Measurements from ENCODE around the gene POU6F2. TPM values are rescaled to one million over a fixed set of nuclear protein-coding genes. Genes with fewer than 3 reads are reported as not detected.
A peak's percentile ranks its signal among the peaks of the same experiment; 100 is the strongest.
"Not testable (repeated sequence)": the region's sequence is repeated elsewhere in the genome, so short reads cannot be mapped to it uniquely, and the experiment has no call there.

Gene POU6F2
- total RNA-seq, 1 experiment from 2014 or later, result 1.4 TPM

DNA sequence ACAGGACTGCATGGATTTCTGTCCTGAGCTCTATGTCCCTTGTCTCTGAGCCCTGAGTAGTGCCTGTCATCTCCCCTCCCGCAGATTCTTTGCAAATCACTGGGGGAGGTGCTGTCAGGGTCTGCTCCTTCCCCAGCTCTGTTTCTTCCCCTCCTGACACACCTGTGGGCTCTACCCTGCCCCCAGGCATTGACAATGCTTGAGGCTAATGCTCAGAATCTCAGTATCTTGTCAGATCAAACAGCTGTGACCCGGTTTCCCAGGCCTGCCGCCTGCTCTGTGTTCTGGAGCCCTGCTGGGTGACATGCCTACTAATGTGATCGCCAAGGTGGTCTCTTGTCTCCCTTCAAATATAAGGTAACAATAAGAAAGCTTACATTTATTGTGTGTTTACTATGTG lies 209.0 kb downstream of the POU6F2 start:
- no peak for DNase-seq (ENCODE audit: low read depth)

DNA sequence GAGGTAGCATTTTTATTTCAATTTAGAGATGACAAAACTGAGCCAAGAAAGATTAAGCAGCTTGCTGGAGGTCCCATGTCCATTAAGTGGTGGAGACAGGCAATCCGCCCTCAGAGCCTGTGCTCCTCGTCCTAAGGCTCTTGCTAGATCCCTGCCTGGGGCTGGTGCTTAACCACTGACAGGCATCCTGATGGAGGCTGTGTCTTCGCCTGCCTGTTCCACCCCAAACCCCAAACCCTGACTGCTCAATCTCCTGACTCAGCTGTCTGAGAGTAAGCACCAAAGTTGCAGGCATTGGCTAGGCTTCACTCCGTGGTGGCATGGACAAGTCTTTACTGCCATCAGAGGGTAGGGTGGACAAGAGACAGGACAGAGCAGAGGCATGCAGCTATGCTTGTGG lies 209.4 kb downstream of the POU6F2 start:
- DNase-seq (ENCODE audit: low read depth), result no peak

DNA sequence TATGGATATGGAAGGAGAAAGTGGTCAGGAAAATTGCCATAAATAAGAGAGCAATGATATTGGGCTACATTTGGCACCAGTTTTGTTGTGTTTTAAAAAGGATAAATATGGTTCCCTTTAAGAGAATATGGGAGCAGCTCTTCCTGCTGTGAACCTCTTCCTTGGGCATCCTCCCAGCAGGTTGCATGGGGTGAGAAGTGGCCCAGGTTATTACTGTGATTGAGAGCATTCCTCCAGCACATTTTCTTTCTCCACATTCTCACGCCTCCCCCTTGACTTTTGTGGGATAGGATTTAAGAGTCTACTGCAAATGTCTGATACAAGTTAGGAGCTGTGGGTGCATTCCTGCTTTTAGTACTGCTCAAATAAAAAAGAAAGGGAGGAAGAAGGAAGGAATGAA lies 214.8 kb downstream of the POU6F2 start:
- DNase-seq (ENCODE audit: low read depth), result no peak

DNA sequence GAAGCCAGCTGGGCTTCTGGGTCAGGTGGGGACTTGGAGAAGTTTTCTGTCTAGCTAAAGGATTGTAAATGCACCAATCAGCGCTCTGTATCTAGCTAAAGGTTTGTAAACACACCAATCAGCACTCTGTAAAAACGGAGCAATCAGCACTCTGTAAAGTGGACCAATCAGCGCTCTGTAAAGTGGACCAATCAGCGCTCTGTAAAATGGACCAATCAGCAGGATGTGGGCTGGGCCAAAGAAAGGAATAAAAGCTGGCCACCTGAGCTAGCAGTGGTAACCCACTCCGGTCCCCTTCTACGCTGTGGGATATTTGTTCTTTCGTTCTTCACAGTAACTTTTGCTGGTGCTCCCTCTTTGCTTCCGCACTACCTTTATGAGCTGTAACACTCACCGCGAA lies 216.7 kb downstream of the POU6F2 start:
- DNase-seq (ENCODE audit: low read depth), result not testable (repeated sequence)

DNA sequence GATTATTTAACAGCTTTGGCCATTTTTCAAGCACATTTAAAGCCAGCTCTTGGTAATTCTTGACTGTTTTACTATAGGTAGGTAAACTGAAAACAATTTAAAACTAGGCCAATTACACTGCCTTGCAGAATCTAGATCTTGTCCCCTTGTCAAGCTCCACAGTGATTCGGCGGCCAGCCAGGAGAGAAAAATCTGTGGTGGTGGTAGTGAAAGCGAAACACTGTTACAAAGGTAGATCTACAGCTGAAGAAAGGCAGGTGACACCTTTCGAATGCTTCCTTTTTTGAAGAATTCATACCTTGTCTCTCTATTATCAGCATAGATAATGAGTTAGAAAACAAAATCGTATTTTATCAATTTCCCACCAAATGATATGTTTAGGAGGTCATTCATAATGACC lies 218.3 kb downstream of the POU6F2 start:
- DNase-seq (ENCODE audit: low read depth), result no peak

DNA sequence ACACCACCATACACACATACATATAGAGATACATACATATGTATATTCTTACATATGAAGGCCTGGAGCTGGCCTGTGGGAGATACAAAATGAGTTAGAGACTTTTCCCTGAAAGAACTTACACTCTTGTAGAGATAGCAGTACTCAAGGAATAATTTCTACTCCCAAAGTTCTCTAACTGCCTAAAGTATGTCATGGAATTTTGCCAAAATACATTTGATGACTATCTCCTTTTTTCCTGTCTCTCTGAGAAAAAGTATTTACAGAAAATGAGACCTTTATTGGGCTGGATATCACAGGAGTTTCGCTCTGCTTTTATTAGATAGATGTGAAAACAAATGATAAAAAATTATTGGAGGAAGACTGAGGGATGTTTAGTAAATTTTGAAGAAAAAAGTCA lies 220.1 kb downstream of the POU6F2 start:
- DNase-seq (ENCODE audit: low read depth), result no peak

DNA sequence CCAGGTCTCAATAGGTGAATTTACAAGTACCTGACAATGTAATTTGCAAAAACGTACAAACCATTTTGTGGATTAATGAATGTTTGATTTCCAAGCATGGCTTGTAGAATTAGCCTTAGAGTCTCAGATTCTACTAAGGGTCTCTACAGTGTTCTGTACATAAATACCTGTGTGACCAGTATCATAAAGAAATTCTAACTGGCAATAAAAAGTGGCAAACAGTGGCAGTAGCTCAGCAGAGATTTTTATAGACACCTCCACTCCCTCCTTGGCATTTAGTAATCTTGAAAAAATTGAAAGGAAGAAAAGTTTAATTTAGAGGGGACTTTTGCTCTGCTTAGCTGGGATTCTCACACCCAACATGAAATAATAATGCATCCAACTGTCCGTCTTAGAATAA lies 220.8 kb downstream of the POU6F2 start:
- DNase-seq (ENCODE audit: low read depth), result no peak

DNA sequence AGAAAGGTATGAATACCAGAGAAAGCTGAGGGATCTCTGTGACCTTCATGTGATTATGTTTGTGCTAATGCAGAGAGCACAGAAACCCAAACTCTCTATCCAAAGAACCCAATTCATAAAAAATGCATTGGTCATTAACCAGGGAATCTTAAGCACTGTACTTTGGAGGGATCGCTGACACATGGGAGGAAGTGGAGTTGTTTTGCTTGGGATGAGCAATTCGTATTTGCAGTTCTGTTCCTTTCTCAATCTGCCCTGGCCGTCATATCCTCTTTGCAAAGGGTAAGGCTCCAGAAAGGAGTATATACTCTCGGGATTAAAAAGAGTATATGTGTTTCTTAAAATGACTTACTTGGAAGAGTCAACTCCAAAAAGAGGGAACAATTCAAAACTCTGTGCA lies 221.3 kb downstream of the POU6F2 start:
- DNase-seq (ENCODE audit: low read depth), result peak; percentile 60

DNA sequence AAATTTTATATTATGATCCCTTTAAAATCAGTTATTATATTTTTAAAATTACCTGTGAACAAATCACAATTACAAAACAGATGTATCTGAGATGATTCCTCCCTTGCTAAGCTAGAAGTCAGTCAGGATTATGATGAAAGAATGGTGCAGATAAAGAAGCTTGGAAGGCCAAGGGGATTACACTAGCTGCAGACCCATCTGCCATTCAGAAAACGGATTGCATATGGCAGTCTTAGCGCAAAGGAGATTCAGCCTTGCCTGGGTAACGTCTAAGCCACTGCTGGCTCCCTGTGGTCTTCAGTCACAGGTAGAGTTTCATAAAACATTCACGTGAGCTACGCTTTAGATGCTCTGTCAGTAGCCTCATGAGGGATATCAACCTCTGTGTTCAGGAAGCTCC lies 222.2 kb downstream of the POU6F2 start:
- DNase-seq (ENCODE audit: low read depth), result no peak

DNA sequence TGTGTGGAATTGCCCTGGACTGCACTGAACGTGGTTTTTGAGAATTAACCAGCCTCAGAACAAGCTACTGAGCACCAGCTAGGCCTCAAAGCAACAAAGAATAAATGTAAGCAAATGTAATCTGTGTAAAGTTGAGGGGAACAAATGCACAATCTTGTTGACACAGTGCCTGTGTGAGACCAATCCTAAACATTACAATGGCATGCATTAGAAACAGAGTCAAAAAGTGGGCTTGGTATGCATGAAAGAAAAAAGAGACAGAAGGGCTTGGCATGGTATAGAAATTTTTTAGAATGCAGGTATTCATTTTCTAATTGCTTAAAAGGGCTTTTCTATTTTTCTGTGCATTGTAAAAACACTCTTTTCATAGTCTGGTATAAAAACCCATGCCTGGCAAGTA lies 224.3 kb downstream of the POU6F2 start:
- DNase-seq (ENCODE audit: low read depth), result no peak

DNA sequence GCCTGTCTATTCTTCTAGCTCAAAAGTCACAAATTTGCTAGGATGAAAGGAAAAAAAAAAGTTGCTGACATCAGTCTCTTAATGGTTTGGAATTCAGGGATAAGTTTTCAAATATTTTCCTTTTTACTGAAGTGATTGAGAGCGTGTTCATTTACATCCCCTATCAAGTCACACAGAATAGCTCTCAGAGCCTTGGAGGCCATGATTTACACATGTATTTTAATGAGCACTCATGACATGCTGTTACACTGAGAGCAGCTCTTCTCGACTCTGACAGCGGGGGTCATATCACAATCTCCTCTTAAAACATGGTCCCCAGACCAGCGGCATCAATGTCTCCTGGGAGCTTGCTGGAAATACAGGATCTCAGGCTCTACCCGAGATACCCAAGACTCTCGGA lies 232.7 kb downstream of the POU6F2 start:
- DNase-seq (ENCODE audit: low read depth), result no peak

DNA sequence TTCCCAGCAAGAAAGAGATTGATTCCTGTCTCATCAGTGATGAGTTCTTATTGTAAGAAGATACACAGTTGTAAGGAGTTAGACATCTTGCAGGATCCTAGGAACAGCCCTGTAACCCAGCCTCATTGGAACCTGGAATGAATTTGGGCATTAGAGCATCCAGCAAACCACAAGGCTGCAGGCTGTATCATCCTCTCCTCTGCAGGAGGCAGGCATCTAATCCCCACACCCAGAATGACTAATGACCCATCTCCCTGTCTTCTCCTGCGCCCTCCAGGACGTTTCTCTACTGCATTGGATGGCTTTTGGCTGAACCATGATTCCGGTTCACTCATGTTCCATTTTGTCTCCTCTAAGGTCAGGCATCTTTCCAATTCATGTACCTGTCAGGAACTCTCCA lies 233.9 kb downstream of the POU6F2 start:
- DNase-seq (ENCODE audit: low read depth), result peak; percentile 17

DNA sequence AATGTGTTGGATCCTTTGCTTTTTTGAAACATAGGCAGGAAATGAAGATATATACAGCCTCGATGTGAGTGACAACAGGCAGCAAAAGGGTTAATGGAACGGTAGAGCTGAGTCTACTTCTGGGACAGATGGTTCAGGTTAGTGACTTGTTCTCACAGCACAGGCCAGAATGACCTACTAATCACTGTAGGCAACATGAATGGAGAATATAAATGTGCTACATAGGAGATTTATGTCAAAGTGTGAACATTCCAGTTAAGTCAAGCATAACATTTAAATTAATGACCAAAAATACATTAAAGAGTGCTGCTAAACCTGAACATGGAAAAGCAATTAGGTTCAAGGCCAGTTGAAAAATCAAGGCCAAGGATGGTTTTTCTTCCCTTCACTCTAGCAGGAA lies 235.2 kb downstream of the POU6F2 start:
- DNase-seq (ENCODE audit: low read depth), result no peak

DNA sequence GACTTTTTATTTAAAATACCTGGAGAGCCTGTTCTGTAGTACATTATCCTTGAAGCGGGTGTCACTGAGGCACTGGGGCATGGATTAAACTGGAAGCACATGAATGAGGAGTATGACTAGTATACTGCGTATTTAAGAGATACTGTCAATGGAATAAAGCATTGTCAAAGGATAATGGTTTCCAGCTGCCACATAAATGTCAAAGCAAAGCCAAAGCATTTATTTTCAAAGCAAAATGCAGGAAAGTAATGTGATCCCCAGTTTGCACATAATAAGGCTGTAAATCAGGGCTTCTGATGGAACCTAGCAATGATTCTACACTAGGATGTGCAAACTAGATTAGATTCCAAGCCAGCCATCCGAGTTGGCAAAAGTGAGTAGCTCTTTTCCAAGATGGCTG lies 240.1 kb downstream of the POU6F2 start:
- no peak for DNase-seq (ENCODE audit: low read depth)

DNA sequence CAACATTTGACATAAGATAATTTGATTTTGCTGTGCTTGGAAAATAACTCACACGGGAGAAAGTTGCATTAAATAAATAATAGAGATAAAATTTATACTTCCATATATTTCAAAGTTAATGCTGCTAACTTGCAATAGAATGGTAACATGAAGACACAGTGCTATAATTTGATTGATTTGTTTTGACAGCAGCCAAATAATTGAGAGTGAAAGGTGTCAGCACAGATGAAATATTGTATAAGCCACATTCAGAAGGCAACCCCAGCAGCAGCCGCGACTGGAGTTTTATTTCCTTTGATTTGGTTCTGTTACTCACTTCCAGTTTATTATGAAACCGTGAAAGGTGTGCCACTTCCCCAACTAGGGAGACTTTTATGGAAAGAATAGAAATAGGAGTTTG lies 242.2 kb downstream of the POU6F2 start:
- DNase-seq (ENCODE audit: low read depth), result no peak

DNA sequence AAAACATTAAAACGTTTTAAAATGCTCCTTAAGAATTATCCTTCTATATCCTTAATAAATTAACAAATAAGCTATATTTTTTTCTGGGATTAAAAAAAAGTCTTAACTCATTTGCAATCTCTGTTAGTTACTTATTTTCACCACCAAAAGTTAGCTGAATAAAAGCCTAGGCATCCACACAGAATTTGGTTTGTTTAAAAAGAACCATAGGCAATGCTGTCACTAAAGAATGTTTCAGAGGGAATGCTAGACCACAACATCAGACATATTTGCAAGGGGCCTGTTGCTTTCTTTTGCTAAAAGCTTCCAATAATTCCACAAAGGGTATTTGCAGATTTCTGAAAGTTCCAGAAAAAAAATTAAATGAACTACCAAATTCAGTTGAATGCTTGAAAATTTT lies 244.2 kb downstream of the POU6F2 start:
- DNase-seq (ENCODE audit: low read depth), result no peak

DNA sequence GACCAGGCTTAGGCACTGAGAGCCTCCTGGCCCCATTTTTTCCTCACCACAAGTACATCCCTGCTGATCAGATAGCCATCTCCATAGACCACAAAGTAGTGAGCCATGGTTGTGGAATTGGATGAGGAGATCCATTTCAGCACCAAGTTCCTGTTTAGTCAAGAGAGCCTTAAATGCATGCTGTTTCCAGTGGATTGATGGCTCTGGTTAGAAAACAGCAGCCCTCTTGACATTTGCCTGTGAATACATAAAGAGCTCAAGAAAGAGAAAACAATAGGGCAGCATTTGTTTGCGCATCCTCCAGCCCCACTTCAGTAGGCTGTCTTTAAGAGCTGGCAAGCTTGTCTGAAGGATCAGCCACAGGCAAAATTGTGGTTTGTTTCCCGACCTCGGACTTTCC lies 251.2 kb downstream of the POU6F2 start:
- DNase-seq (ENCODE audit: low read depth), result peak; percentile 95

DNA sequence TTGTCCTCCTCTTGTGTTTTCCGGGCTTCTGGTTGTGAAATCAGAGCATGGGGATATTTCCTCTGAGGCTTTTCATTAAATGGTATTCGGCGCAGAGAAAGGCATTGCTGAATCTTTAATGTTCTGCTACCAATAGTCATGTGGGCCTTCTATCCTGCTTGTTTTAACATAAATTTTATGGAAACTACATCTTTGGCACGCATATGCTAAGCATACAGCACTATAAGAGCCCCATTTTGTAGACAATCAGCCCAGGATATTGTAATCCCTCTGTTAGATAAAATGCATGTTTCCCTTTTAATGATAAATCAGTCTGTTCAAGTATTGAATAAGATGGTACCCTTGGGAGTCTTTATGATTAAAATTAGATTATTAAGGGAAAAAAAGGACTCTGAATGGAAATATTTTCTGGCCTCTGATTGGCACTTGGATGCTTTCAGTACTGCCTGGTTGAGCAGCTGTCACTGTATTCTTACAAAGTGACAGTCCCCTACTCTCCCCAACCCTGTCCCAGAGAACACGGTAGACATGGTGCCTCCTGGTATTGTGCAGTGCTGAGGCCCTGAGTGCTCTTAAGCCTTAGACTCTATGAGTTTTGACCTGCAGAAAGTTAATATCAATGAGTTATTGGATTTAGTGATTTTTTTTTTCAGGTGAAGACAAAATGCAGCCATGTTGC lies 256.3 kb downstream of the POU6F2 start:
- DNase-seq (ENCODE audit: low read depth), result no peak

DNA sequence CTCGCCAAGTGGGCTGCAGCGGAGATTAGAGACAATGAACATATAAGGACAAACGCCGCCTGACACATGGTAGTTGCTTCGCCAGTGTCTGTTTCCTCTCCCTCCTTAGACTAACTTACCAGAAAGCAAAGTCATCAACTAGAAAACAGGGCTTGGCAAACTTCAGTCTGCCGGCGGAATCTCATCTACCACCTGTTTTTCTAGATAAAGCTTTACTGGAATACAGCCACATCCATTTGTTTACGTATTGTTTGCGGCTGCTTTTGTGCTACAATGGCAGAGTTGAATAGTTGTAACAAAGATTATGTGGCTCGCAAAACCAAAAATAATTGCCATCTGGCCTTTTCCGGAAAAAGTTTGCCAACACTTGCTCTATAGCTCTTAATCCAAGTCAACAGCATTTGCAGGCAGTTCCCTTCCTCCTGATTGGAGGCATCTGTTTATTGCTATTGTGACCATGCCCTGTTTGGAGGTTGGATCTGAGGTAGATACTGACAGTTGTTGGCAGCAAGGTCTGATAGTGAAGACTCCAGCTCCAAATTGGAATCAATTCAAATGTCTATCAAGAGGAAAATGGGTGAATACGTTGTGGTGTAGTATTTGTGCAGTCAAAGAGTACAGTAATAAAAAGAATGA lies 260.6 kb downstream of the POU6F2 start:
- DNase-seq (ENCODE audit: low read depth), result no peak

DNA sequence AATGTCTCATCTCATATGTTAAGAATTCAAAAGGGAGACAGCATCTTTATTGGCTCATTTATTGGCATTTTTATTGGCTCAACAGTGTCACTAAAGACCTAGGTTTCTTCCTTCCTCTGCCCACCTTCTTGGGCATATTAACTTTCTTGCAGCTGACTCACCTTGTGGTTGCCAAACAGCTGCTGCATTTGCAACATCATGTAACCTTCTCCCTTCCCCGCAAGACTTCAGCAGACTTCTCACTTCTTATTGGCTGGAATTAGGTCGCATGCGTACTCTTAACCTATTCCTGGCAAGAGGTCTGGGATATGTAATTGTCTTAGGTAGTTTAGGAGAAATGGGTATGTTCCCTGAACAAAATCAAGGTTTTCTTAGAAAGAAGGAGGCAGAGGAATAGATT lies 263.2 kb downstream of the POU6F2 start:
- DNase-seq (ENCODE audit: low read depth), result peak; percentile 49

DNA sequence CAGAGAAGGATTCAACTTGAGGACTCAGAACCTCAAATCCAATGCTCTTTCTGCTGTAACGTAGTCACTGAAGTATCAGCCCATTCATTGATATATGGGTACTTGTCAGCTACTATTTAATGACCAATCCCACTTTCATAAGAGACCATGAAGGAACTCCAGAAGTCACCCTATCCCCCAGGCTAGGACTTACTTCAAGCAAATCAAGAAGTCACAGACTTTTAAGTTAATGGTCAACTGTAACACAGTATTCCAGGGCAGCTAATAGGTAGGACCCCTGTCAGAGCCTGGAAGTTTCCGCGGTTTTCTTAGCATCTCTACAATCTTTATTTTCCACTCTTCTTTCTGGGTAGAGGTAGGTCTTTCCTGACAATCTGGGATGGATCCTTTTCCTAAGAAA lies 269.9 kb downstream of the POU6F2 start:
- DNase-seq (ENCODE audit: low read depth), result no peak

DNA sequence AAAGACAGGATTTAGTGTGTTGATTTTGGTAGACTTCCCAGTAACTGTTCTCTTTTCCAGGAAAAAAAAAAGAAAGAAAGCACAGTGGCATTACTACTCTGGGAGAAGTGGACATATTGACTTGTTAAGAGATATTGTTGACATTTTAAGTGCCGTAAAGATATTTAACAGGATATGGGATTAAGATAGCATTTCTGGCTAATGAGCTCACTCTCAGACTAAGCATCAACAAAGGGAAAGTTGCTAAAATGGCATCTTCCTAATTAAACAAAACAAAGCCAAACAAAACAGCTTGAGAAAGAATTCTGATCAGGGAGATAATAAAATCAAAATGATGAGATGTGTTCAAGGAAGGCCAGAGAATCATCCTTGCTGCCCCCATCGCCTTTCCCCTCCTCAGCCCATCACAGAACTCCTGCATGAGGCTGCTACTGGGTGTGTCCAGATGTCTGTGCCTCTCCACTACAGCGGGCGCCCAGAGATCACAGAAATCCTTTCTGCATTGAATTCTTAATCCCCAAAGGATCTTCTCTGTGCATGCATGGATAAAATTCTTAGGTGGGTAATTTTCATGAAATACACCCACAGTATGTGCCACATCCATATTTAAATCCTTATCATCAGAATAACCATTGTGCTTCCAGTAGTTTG lies 270.5 kb downstream of the POU6F2 start:
- DNase-seq (ENCODE audit: low read depth), result no peak

DNA sequence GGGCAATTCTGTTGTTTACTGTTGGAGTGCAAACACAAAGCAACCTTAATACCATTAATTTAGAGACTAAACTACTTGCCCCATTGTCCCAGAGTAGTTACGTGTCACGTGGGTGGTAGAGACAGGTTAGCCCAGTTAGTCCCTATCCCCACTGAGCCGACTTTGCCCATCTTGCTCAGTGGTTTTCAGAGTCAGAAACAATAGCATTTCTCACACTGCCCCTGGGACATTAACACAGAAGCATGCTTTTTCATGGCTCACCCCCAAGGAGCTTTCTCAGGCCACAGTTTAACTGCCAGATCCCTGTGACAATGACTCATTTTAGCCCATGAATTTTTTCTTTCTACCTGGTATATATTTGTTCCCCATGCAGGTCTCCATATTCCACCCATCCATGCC lies 271.0 kb downstream of the POU6F2 start:
- DNase-seq (ENCODE audit: low read depth), result peak; percentile 56

Measured in Daoy (cell line).